GM18502 (cell line): Measurements from ENCODE around the gene SH3BGRL3.
"Not testable (repeated sequence)": the region's sequence is repeated elsewhere in the genome, so short reads cannot be mapped to it uniquely, and the experiment has no call there.

ENCODE experiments used
- ATAC-seq: cut with Tn5 transposase; IDR thresholded peaks from one replicate; pipeline ENCODE4 v1.9.1; 2021; ENCODE audit warnings: mild to moderate bottlenecking; ENCODE audit not compliant: unreplicated experiment, poor library complexity

SH3BGRL3 gene

DNA sequence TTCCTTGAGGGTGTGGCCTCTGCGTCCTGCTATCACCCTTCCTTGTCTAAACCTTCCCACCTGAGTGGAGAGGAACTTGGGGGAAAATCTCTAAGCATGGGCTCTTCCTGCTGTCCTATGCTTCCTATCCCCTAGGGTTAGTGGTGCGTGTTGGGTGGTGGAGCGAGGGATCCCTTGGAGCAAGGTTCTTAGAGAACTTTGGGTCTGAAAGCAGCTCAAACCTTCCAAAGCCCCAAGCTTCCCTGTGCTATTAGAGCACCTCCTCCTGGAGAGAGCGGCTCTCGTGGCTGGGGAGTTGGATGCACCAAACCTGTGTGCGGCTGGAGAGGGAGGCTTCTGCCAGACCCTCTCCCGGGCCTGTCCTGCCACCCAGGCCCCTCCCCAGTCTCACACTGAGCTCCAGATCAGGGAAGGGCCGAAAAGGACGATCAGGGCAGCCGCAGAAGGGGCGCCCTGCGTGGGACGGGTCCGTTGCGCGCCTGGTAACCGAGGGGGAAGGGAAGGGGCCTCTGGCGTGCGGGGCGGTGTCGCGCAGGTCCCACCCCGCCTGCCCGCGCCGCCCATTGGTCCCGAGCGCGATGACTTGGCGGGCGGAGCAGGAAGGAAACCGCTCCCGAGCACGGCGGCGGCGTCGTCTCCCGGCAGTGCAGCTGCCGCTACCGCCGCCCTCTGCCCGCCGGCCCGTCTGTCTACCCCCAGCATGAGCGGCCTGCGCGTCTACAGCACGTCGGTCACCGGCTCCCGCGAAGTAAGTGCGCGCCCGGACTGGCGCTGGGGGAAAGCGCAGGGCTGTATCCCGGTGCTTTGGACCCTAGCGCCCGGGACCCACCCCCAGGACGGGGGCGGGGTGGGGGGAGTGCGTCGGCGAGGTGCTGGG, at the start of gene SH3BGRL3:
SH3BGRL3 (plus strand) TSS at position 631 of the 877 bp plus-strand sequence; CDS start at position 701, 70 bp downstream.
- peak; percentile 55 for ATAC-seq

DNA sequence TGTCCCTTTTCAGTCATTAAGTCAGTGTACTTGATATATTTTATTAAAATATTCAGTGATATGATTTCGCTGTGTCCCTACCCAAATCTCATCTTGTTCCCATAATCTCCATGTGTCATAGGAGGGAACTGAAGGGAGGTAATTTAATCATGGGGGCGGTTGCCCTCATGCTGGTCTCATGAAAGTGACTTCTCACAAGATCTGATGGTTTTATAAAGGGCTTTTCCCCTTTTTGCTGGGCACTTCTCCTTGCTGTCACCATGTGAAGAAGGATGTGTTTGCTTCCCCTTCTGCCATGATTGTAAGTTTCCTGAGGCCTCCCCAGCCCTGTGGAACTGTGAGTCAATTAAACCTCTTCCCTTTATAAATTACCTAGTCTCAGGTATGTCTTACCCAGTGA, 49.2 kb upstream of the SH3BGRL3 start:
- ATAC-seq = not testable (repeated sequence)

DNA sequence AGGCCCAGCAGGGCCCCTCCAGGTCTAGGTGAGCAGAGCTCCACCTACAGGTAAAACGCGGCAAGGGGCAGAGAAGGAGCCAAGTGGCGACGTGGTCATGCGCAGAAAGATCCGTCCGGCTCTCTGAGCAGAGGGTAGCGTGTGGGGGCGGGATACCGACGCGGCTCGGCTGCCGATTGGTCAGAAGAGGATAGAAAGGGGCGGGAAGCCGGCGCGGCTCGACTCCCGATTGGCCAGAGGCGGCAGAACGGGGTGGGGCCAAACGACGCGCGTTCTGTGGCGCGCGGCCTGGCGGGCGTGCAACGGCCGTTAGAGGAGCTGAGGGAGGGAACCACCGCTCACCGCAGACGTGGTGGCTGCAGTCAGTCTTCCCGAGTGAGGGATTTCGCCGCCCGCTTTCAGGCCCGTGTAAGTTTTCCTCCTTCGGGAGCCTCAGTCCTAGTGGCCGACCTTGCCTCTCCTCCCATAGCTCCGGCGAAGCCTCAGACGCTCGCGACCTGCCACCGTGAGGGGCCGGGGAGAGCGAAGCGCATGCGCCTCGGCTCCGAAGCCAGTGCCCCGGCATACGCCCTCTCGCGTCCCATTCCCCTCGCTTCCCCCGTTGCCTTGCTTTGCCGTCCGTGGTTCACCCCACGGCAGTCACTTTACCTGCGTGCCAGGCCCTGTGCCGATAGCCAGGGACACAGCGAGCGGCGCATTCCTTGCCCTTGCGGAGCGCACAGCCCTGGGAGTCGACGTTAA, 45.8 kb upstream of the SH3BGRL3 start, which contains the start of gene CEP85:
CEP85 (plus strand) TSS at position 298 of the 741 bp plus-strand sequence. CDS start 5,584 bp downstream, outside the sequence.
- peak; percentile 88 for ATAC-seq

DNA sequence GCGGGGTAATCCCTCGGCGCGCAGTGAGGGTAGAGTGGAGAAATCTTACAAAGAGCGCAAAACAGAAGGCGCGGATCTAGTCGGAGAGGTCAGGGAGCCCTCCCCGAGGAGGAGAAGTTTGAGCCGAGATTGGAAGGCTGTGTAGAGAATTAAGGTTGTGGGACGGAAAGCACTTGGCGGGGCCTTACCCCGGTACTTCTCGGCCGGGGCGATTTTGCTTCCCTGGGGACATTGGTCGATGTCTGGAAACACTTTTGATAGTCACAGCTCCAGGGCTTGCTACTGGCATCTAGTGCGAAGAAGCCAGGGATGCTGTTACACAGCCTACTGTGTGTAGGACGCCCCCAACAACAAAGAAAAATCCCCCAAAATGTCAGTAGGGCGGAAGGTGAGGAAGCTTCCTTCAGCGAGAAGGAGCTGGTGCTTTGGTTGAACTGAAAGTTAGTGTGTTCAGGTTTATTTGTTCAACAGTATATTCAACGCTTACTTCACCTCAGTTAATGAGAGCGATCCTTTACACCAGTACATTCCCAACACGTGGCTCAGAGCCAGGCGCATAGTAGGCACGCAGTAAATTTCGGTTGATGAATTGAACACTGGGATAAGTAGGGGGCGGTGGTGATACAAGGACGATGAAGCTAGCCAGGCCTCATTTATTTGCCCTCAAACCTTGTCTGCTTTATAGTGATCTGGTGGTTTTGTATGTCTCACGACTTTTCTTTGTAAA, 45.1 kb upstream of the SH3BGRL3 start:
- no peak for ATAC-seq

DNA sequence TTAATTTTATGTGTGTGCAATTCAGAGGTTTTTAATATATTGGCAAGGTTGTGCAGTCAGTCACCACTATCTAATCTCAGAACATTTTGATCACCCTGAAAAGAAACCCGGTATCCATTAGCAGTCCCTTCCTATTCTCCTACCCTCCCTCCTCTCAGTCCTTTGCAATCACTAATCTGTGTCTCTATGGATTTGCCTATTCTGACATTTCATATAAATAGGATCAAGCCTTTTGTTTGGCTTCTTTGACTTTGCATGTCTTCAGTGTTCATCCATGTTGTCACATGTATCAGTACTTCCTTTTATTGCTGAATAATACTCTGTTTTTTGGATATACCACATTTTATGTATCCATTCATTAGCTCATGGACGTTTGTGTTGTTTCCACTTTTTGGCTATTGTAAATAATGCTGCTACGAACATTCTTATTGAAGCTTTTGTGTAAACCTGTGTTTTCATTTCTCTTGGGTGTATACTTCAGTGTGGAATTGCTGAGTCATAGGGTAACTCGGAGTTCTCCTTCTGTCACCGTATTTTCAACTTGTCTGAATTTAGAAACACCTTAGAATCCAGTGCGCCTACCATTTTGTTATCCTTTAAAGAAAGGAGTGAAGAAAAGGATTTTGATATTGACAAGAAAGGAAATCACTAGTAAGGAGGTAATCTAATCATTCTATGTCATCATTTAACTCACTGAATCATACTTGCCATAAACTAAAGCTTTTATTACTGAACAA, 42.5 kb upstream of the SH3BGRL3 start:
- no peak for ATAC-seq

DNA sequence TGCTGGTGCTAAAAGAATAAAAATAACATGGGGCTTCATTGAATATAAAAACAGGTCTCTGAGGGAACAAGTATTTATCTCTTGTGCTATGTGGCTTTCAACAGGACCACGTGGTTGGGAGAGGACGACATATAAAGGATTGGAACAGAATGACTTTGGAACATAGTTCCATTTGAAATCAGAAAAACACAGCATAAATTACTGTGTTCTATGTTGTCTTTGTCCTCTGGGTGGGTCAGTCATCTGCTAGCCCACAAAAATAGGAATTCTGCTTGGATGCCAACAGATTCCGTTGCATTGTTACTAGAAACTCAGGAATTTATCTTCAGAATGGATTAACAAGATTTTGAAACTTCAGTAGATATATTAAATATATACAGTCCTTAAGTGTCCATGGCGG, 40.0 kb upstream of the SH3BGRL3 start:
- no peak for ATAC-seq

DNA sequence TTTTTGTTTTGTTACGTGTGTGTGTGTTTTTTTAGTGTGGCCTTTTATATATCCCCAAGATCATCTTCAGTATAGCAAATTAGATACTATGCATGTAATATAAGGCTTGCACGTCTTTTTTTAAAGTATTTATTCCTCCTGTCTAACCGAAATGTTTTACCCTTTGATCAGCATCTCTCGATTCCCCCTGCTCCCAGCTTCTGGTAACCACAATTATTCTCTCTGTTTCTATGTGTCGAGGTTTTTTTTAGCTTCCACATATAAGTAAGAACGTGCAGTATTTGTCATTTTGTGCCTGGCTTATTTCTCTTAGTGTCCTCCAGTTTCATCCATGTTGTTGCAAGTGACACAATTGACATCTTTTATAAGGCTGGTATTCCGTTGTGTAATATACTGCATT, 27.2 kb upstream of the SH3BGRL3 start:
- ATAC-seq = no peak

DNA sequence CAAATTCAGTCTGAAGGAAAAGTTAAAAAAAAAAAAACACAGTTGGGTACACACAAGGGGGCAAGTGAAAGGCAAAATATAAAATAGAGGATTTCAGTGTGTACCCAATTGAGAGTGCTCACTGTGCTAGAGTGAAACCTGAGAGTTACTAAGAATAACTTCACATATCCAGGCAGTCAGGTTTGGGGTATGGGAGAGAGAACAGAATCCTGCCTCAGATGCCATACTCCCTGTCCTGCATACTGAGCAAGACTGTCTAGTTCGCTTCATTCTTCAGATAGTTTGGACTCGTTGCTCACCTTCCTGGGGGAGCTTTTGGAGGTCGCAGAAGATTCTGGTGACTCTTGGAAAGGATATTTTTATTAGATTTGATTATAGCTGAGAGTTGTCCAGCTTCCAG, 25.5 kb upstream of the SH3BGRL3 start:
- no peak for ATAC-seq

DNA sequence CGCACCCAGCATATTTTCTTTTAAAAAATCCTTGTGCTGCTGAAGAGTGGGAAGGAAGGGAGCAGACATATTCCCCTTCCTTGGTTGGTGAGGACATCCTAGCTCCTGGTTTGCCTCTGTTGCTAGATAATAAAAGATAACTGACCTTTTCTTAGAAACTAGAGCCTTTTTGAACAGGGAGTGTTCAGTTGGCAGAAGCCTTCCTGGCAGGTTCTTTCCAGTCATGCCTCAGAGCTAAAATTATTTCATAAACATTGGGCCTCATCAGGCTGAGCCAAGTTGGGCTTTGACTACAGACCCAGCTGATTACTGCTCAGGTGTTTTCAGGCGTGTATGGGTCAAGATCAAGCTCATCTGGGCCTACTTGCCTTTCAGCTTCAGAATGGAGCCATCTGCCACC, 22.7 kb upstream of the SH3BGRL3 start:
- ATAC-seq = no peak

DNA sequence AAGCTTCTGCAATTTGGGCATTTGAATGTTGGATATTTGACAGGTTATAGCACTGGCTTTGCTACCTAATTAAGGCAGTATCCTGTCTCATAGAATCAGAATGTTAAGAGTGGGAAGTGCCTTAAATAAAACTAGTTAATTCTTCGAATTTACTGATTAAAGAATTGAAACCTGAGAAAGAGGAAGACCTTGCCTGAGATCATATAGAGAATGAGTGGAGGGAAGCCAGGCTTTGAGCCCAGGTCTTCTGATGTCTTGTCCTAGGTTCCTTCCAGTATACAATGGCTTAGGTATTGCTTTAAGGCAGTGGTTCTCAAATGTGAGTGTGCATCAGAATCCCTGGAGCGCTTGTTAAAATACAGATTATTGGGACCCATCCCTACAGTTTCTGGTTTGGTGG, 20.9 kb upstream of the SH3BGRL3 start:
- no peak for ATAC-seq

DNA sequence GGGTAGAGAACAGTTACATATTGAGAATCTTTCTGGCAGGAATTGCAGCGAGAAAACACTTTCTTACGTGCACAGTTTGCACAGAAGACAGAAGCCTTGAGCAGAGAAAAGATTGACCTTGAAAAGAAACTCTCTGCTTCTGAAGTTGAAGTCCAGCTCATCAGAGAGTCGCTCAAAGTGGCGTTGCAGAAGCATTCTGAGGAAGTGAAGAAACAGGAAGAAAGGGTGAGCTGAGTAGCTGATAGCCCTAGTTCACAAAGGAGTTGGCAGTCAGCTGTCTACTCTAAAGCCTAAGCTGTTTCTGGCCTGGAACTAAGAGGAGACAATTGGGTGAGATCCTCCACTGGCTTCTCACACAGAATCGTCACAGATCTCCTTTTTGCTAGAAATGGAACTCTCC, 20.3 kb upstream of the SH3BGRL3 start:
- no peak for ATAC-seq

DNA sequence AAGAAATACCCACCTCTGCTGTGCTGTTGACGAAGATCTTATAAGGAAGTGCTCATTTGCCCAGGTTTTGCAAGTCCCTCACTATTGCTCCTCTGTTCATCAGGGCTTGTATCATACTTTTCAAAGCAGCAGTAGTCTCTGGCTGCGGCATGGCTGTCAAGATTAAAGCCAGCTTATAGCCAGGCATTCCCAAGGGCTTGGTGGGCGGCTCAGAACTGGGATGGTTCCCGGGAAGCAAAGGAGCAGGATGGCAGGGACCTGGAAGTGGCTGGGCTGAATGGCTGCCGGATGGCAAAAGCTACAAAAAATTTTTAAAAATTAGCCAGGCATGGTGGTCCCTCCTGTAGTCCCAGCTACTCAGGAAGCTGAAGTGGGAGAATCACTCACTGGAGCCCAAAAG, 16.7 kb upstream of the SH3BGRL3 start:
- ATAC-seq = no peak

DNA sequence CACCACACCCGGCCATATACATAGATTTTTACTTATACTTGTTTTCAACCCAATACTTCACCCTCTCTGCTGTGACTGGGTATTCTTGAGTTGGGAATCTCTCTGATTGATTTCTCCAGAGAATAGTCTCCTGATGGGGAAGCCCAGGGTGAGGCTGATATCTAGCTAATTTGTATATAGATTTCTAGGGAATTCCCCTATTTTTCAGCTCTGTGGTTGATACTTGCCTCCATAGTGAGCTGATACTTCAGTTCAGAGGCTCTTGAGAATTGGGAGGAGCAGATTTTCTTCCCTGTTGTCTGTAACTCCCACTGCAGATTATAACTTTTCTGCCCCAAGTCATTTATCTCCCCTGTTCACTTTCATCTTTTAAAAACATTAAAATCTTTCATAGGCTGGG, 14.5 kb upstream of the SH3BGRL3 start:
- ATAC-seq = no peak

DNA sequence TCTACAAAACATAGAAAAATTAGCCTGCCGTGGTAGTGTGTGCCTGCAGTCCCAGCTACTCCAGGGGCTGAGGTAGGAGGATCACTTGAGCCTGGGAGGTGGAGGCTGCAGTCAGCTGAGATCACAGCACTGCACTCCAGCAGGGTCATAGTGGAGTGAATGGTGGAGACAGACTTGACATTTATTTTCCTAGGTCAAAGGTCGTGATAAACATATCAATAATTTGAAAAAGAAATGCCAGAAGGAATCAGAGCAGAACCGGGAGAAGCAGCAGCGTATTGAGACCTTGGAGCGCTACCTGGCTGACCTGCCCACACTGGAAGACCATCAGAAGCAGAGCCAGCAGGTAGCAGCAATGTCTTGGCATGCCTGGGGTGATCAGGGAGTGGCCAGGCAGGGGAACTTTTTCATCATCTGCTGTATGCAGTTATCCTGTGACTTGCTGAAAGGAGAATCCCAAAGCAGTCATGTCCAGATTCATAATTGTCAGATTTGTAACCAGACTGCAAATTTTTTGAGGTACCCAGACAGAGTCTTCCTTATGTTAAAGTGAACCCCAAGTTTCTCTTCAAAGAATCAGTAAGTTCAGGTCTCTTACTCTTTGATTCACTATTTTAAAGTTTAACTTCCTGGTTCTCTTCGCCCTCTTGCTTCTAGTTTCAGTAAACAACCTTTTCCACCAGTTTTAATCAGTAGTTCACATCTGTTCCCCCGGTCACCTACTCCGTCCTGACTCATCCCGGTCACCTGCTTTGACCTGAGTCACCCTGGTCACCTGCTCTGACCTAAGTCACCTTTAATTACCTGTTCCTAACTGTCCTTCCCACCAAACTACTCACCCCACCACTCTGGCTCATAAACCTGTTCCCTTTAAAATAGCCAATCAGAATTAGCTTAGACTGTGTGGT, 11.3 kb upstream of the SH3BGRL3 start:
- no peak for ATAC-seq

DNA sequence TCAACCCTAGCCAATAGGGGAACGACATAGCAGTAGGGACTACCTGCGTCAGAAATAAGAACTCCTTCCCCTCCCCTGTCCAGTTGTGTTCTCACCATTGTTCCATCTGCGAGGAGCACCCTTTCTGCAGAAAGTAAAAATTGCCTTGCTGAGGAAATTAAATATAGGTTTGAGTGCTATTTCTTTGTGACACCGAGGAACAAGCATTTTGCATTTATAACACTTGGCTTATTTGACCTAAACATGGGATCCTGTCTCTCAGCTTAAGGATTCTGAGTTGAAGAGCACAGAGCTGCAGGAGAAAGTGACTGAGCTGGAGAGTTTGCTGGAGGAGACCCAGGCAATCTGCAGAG, 10.7 kb upstream of the SH3BGRL3 start:
- ATAC-seq = no peak

DNA sequence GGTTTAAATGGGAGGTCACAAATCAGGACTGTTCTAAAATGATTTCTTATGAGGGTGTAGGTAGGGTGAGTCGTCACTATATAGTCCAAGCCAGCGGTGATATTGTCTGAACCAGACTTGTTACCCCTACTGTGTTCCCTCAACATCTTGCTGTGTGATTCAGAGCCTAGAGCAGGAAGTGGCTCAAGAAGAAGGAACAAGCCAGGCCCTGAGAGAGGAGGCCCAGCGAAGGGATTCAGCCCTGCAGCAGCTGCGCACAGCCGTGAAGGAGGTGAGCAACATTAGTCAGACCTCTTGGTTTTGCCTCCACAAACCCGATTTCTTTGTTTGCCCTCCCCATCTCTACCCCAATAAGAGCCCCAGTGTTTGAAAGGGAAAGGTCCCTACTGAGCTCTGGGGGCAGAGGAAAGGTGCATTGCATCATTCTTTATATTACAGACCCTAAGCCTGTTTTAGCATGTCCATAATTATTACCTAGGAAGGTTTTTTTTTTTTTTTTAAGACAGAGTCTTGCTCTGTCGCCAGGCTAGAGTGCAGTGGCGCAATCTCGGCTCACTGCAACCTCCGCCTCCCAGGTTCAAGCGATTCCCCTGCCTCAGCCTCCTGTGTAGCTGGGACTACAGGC, 5.0 kb upstream of the SH3BGRL3 start:
- ATAC-seq = no peak

DNA sequence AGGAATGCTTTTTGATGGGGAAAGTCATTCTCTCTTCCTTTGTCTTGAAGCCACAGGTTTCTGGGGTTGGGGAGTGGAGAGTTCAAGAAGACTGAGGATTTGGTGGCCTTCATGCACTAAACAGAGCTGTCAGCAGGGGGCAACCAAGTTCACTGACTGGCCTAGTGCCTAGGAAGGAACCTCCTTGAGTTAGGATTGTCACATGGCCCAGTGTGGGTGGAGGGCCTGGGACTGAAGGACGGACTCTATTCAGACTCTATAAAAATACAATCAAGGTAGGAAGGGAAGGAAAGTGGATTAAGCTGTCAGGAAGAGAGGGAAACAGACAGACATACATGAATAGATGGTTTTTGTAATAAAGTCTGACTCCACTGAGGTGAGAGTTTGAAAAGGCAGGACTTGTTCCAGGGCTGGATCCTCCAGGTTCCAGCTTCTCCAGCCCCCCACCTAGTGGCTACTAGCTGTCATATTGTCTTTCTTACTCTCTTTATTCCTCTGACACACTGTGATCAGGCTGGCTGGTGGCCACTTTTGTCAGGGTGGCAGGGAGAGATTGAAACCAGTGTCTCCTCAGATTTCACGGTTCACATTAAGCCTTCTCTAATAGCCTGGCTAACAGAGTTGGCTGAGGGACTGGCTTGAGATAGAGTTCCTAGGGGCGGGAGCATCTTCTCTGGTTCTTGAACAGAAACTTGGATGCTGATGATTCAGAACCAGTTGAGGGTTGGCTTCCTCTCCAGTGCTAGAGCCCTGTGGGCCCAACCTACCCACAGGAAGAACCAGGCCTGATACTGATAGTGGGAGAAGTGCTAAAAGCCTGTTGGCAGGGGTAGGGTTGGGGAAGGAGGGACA, 4.1 kb upstream of the SH3BGRL3 start:
- no peak for ATAC-seq

DNA sequence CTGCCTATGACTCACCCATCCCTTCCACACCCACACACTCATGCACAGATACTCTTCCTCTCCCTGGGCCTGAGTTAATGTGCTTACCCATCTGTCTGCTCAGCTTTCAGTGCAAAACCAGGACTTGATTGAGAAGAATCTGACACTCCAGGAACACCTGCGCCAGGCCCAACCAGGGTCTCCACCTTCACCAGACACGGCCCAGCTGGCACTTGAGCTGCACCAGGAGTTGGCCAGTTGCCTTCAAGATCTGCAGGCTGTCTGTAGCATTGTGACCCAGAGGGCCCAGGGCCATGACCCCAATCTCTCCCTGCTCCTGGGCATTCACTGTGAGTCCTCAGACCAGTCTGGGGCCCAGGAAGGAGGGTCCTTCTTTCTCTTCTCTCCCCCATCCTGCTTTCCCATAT, 3.5 kb upstream of the SH3BGRL3 start:
- no peak for ATAC-seq
